RWPE2 (cell line): ENCODE measurements around the gene TBL1XR1.
"Not testable (repeated sequence)": the region's sequence is repeated elsewhere in the genome, so short reads cannot be mapped to it uniquely, and the experiment has no call there.

Experiments
- ATAC-seq: fragments of 200-7000 bp; cut with Tn5 transposase; 3 replicates; pipeline ENCODE4 v1.9.1; 2021; ENCODE audit warnings: low read depth
- DNase-seq: peaks from one replicate; pipeline ENCODE4 v3.0.0-alpha.2; 2020; ENCODE audit warnings: low spot score
- H3K27ac ChIP-seq: fragments of 450-650 bp; 2 replicates; pipeline ENCODE4 v1.5.1; 2017; ENCODE audit warnings: mild to moderate bottlenecking; ENCODE audit not compliant: poor library complexity, severe bottlenecking
- H3K27me3 ChIP-seq: fragments of 250-450 bp; sonication (Bioruptor Pico); 2 replicates; pipeline ENCODE4 v1.5.1; 2021; ENCODE audit warnings: mild to moderate bottlenecking, moderate library complexity; ENCODE audit not compliant: insufficient read depth, poor library complexity, severe bottlenecking
- H3K36me3 ChIP-seq: fragments of 250-450 bp; sonication (Bioruptor Pico); 2 replicates; pipeline ENCODE4 v1.5.1; 2020; ENCODE audit warnings: low read depth, mild to moderate bottlenecking, moderate library complexity
- H3K4me1 ChIP-seq: fragments of 250-450 bp; sonication (Bioruptor Pico); 2 replicates; pipeline ENCODE4 v1.5.1; 2021; ENCODE audit warnings: mild to moderate bottlenecking, moderate library complexity; ENCODE audit not compliant: insufficient read depth, poor library complexity, severe bottlenecking
- H3K4me3 ChIP-seq: fragments of 250-450 bp; sonication (Bioruptor Pico); 2 replicates; pipeline ENCODE4 v1.5.1; 2021; ENCODE audit warnings: mild to moderate bottlenecking, moderate library complexity; ENCODE audit not compliant: severe bottlenecking
- H3K9me3 ChIP-seq: fragments of 250-450 bp; sonication (Bioruptor Pico); 2 replicates; pipeline ENCODE4 v1.5.1; 2021; ENCODE audit warnings: mild to moderate bottlenecking, moderate library complexity; ENCODE audit not compliant: severe bottlenecking
- TF ChIP-seq, protein P1 (sequence below): fragments of 450-650 bp; IDR thresholded peaks from one replicate; pipeline ENCODE4 v1.5.1; 2017; ENCODE audit warnings: mild to moderate bottlenecking, moderate library complexity; ENCODE audit not compliant: poor library complexity, severe bottlenecking

Gene TBL1XR1

DNA sequence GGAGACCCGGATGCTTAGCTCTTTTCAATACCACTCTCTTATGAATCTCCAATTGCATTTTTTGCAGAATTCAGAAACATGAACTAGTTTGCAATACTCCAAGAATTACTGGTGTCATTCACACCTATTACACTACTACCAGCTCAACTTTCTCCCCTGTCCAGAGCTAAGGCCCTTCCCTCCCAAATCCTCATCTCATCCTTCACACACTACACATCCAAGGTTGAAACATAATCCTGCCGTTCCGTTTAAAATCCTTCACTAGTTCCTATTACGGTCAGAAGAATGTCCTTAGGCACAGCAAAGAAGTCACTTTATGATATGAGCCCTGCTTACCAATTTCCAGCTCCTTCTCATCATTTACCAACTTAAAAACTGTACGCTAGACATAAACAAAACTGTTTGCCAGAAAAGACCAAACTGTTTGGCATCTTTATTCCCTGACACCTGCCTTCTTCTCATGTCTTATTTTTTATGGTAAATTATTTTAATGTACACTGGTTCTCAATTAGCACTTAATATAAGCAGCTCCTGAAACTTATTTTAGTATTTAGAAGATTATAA is 22.6 kb downstream of the TBL1XR1 start:
- TF ChIP-seq, protein P1, sequence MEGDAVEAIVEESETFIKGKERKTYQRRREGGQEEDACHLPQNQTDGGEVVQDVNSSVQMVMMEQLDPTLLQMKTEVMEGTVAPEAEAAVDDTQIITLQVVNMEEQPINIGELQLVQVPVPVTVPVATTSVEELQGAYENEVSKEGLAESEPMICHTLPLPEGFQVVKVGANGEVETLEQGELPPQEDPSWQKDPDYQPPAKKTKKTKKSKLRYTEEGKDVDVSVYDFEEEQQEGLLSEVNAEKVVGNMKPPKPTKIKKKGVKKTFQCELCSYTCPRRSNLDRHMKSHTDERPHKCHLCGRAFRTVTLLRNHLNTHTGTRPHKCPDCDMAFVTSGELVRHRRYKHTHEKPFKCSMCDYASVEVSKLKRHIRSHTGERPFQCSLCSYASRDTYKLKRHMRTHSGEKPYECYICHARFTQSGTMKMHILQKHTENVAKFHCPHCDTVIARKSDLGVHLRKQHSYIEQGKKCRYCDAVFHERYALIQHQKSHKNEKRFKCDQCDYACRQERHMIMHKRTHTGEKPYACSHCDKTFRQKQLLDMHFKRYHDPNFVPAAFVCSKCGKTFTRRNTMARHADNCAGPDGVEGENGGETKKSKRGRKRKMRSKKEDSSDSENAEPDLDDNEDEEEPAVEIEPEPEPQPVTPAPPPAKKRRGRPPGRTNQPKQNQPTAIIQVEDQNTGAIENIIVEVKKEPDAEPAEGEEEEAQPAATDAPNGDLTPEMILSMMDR, result no peak
- H3K4me3 ChIP-seq, result no peak overlapping the region
- H3K9me3 ChIP-seq, result no peaks in the 10 kb centered on the region
- DNase-seq (no peak), ATAC-seq (no peak)
- peaks cover 8% of the 10 kb centered on the region; the same call in 1 of the 2 replicates for H3K36me3 ChIP-seq
- no peak overlapping the region for H3K27ac ChIP-seq
- H3K27me3 ChIP-seq, result peaks cover 4% of the 10 kb centered on the region
- H3K4me1 ChIP-seq, result peaks cover 48% of the 10 kb centered on the region

DNA sequence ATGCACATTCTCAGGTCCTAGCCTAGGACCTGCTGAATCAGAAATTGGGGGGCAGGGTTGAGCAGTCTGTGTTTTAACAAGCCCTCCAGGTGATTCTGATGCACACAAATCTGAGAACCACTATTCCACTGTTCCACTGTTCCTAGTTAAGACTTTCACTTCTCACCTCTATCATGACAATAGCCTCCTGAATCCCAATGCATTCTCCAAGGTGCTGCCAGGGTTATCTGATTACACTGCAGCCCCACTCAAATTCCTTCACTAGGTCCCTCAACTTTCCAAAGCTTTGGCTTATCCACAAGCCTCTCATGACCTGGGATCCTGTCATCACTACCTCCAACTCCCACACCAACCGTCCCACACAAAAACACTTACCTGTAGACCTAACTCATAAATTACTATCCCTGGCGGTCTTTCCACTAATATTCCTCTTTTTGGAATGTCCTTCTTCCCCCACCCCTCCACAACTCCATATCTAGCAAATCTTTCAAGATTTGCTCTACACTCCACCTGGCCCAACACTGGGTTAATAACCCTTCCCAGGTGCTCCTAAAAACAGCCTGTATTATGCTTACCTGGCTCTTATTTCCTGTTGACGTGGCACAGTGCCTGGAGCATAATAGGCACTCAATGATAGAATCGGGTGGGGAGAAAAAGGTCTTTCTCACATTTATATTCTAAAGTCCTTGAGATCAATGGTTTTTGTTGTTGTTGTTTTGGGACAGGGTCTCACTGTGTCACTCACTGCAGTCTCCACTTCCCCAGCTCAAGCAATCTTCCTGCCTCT is 27.2 kb downstream of the TBL1XR1 start:
- H3K4me3 ChIP-seq, result no peak overlapping the region
- DNase-seq, result no peak
- peak overlapping the region; percentile 12 for H3K27ac ChIP-seq
- H3K27me3 ChIP-seq, result peaks cover 1% of the 10 kb centered on the region
- ATAC-seq, result peak; percentile 71
- peaks cover 16% of the 10 kb centered on the region for H3K4me1 ChIP-seq
- H3K36me3 ChIP-seq, result peaks cover 20% of the 10 kb centered on the region; the same call in 1 of the 2 replicates
- no peaks in the 10 kb centered on the region for H3K9me3 ChIP-seq
- TF ChIP-seq, protein P1, result no peak

DNA sequence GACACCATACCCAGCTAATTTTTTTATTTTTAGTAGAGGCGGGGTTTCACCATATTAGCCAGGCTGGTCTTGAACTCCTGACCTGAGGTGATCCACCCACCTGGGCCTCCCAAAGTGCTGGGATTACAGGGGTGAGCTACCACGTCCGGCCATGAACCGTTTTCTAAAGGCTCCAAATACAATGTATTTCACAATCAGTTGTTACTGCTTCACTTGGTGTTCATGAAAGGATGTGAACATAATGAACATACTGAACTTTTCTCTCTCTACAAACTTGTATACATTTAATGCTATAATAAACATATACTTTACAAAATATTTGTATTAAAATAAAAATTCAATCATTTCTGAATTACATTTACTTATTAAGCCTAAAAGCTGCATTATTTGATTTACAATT is 28.9 kb downstream of the TBL1XR1 start:
- H3K9me3 ChIP-seq, result no peaks in the 10 kb centered on the region
- no peak overlapping the region for H3K4me3 ChIP-seq
- TF ChIP-seq, protein P1, result no peak
- peaks cover 27% of the 10 kb centered on the region; the same call in 1 of the 2 replicates for H3K36me3 ChIP-seq
- no peak for DNase-seq
- H3K27ac ChIP-seq, result no peak overlapping the region
- H3K27me3 ChIP-seq, result no peaks in the 10 kb centered on the region
- no peak for ATAC-seq
- H3K4me1 ChIP-seq, result peaks cover 11% of the 10 kb centered on the region

DNA sequence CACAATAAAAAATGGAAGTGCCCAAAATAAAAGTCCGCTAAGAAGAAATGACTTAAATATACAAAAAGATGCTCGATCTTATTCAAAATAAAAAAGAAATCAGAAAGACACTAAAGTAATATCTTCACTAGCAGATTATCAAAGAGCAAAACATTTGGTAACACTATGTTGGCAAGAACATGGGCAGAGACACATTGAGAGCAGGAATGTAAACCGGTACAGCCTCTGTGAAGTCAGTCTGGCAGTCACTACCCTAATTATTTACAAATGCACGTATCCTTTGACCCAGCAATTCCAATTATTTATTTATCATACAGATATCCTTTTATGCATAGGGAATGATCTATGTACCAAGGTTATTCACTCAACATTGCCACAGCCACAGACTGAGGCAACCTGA is 34.5 kb downstream of the TBL1XR1 start:
- no peaks in the 10 kb centered on the region for H3K9me3 ChIP-seq
- DNase-seq (no peak), ATAC-seq (no peak)
- TF ChIP-seq, protein P1, result no peak
- no peak overlapping the region for H3K4me3 ChIP-seq
- no peak overlapping the region for H3K27ac ChIP-seq
- no peaks in the 10 kb centered on the region for H3K27me3 ChIP-seq
- H3K4me1 ChIP-seq, result no peaks in the 10 kb centered on the region
- peaks cover 19% of the 10 kb centered on the region; the same call in 1 of the 2 replicates for H3K36me3 ChIP-seq

DNA sequence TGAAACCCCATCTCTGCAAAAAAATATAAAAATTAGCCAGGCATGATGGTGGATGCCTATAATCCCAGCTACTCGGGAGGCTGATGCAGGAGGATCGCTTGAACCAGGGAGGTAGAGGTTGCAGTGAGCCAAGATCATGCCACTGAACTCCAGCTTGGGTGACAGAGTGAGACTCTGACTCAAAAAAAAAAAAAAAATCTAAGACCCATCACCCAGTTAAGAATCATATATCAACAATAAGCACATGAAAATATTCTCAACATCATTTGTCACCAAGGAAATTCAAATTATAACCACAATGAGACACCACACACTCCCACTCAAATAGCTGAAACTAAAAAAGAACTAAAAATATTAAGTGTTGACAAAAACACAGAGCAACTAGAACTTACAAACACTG is 35.7 kb downstream of the TBL1XR1 start:
- H3K36me3 ChIP-seq, result peaks cover 16% of the 10 kb centered on the region; the same call in 1 of the 2 replicates
- not testable (repeated sequence) for ATAC-seq

More for the DNA sequence above, 35.7 kb downstream of the TBL1XR1 start:
- H3K4me1 ChIP-seq, H3K4me3 ChIP-seq, DNase-seq, H3K27ac ChIP-seq, H3K27me3 ChIP-seq, H3K9me3 ChIP-seq: not testable (repeated sequence)
